Spleen (tissue), 11 donors: Measurements from ENCODE around the gene GBA3. TPM values are rescaled to one million over a fixed set of nuclear protein-coding genes. Genes with fewer than 3 reads are reported as not detected.

Source experiments
- DNase-seq: peaks from one replicate; pipeline ENCODE4 v3.0.0-alpha.2; 2020
- H3K27ac ChIP-seq, 8 donors: fragments of 200-600 bp; sonication (generic) in 7 of 8; 1 replicate in 4 of 8; 2 replicates in 4 of 8; pipeline versions ENCODE4 v1.5.0 to v1.8.0; 2016 to 2021; ENCODE audit warnings: inconsistent platforms in 4 of 8, mild to moderate bottlenecking in 4 of 8, moderate library complexity in 1 of 8
- H3K27me3 ChIP-seq, 7 donors: fragments of 200-600 bp; sonication (generic) in 6 of 7; replicated peaks in 1 of 7; 1 replicate in 4 of 7; 2 replicates in 3 of 7; pipeline versions ENCODE4 v1.5.0 to v1.8.0; 2016 to 2021; ENCODE audit warnings: inconsistent platforms in 3 of 7, mild to moderate bottlenecking in 1 of 7
- H3K36me3 ChIP-seq, 6 donors: fragments of 200-600 bp; sonication (generic) in 5 of 6; 1 replicate in 4 of 6; 2 replicates in 2 of 6; pipeline versions ENCODE4 v1.5.0 to v1.8.0; 2016 to 2021; ENCODE audit warnings: inconsistent platforms in 2 of 6
- H3K4me1 ChIP-seq, 6 donors: fragments of 200-600 bp; sonication (generic) in 5 of 6; 1 replicate in 3 of 6; 2 replicates in 3 of 6; pipeline versions ENCODE4 v1.5.0 to v1.8.0; 2016 to 2021; ENCODE audit warnings: inconsistent platforms in 3 of 6
- H3K4me3 ChIP-seq, 8 donors: fragments of 200-600 bp; sonication (generic) in 7 of 8; 1 replicate in 4 of 8; 2 replicates in 4 of 8; pipeline versions ENCODE4 v1.5.0 to v1.8.0; 2016 to 2021; ENCODE audit warnings: inconsistent platforms in 4 of 8, mild to moderate bottlenecking in 4 of 8, moderate library complexity in 2 of 8
- H3K9me3 ChIP-seq, 8 donors: fragments of 200-600 bp; sonication (generic) in 7 of 8; 1 replicate in 4 of 8; 2 replicates in 4 of 8; pipeline versions ENCODE4 v1.5.0 to v1.8.0; 2016 to 2021; ENCODE audit warnings: inconsistent platforms in 4 of 8
- CTCF ChIP-seq, 11 experiments: fragments of 200-600 bp in 7 of 11; fragments of 450-650 bp in 4 of 11; sonication (generic) in 4 of 11; IDR thresholded peaks in 8 of 11; conservative IDR thresholded peaks in 3 of 11; 1 replicate in 7 of 11; 2 replicates in 4 of 11; pipeline versions ENCODE4 v1.4.0 to v1.8.0; 2016 to 2021; ENCODE audit warnings: antibody characterized with exemption in 11 of 11, inconsistent platforms in 4 of 11, mild to moderate bottlenecking in 1 of 11
- POLR2A ChIP-seq, 3 donors: fragments of 450-650 bp; IDR thresholded peaks; one replicate each; pipeline ENCODE4 v1.5.1; 2017; ENCODE audit warnings: antibody characterized with exemption in 3 of 3, mild to moderate bottlenecking in 1 of 3
- POLR2AphosphoS5 ChIP-seq, 3 donors: sonication (generic); formaldehyde crosslinking; IDR thresholded peaks; one replicate each; pipeline ENCODE4 v1.5.1; 2017; ENCODE audit warnings: antibody characterized with exemption in 3 of 3
- WGBS, 5 donors: extraction: QIAGEN DNeasy Blood & Tissue Kit in 3 of 5; methylation state at CpG; one replicate each; pipeline versions ENCODE4 v1.1.5 to v1.1.7; 2013 to 2018; 5-methylcytosine and 5-hydroxymethylcytosine counted together
- intact Hi-C: fragments of 100-400 bp; cut with DNase I; formaldehyde crosslinking; loops from one replicate; pipeline ENCODE4 v1.15.0; 2023; ENCODE audit warnings: low total_unique reads
- polyA plus RNA-seq, 3 donors: library from polyadenylated mRNA; stranded (reverse); fragments of 200-250 nt; gene quantifications; one replicate each; pipeline ENCODE4 v1.2.1, GENCODE V29; 2013
- total RNA-seq, 7 donors: library from RNA; depleted of rRNA in 3 of 7; stranded (reverse); fragments of >200 nt in 3 of 7; fragmentation: NEBNext Ultra II Directional in 4 of 7; extraction: Animal tissue kit (Norgen Biotek cat#: 25700) in 4 of 7; gene quantifications; one replicate each; pipeline versions ENCODE4 v1.1.0 to v1.2.1, GENCODE V29; 2016 to 2021
- donor health status: healthy with polysubstance abuse.
- donor health status: DM: no; HTN: no; CAD: no; lungs with moderate emphysema.
- donor health status: DM: no; HTN: no; CAD: no.
- donor health status: Bipolar disorder and iron deficiency.
- donor health status: healthy.
- donor health status: DM: no; HTN: no; CAD: no.
- donor health status: DM: yes; HTN: yes; CAD: no.

Gene GBA3
- total and polyA plus RNA-seq, 10 donors, result 0.43 to 33.1 (median 12.9) TPM

- H3K27me3 ChIP-seq, result no peaks in the 10 kb centered on the region
- H3K27ac ChIP-seq, result peak overlapping the region in 1 of 8 donors; percentile 12
- H3K36me3 ChIP-seq, result no peaks in the 10 kb centered on the region
- DNase-seq, result no peak
- 30 to 43% (median 42%) methylated on average over 2 of the region's 2 CpGs for WGBS, 5 donors
- no peak overlapping the region for H3K4me3 ChIP-seq
- TF ChIP-seq POLR2A (IDR thresholded peaks at IDR 0.05) (no peak), POLR2AphosphoS5 (IDR thresholded peaks at IDR 0.05) (no peak), CTCF (IDR thresholded peaks at IDR 0.05 in 8 of 11, conservative IDR thresholded peaks at IDR 0.05 in 3 of 11) (no peak)
- no peaks in the 10 kb centered on the region for H3K9me3 ChIP-seq
- no peaks in the 10 kb centered on the region for H3K4me1 ChIP-seq
- intact Hi-C loops, result no loop called here
Measured at GRCh38 chr4:22850630-22851029, 157.9 kb downstream of the GBA3 start.

GRCh38 chr4:22857411-22857810, 164.7 kb downstream of the GBA3 start:
- H3K4me1 ChIP-seq, result no peaks in the 10 kb centered on the region
- H3K4me3 ChIP-seq, result no peak overlapping the region
- no peak for TF ChIP-seq POLR2A (IDR thresholded peaks at IDR 0.05)
- TF ChIP-seq POLR2AphosphoS5 (IDR thresholded peaks at IDR 0.05), result no peak
- no peak for TF ChIP-seq CTCF (IDR thresholded peaks at IDR 0.05 in 8 of 11, conservative IDR thresholded peaks at IDR 0.05 in 3 of 11)
- H3K9me3 ChIP-seq, result no peaks in the 10 kb centered on the region
- intact Hi-C loops, result no loop called here
- H3K36me3 ChIP-seq, result no peaks in the 10 kb centered on the region
- no peaks in the 10 kb centered on the region for H3K27me3 ChIP-seq
- no peak for DNase-seq
- WGBS, 5 donors, result 91 to 96% (median 92%) methylated on average over 2 of the region's 2 CpGs
- no peak overlapping the region for H3K27ac ChIP-seq

- intact Hi-C loops, result no loop called here
- DNase-seq, result no peak
- TF ChIP-seq POLR2AphosphoS5 (IDR thresholded peaks at IDR 0.05) (no peak), CTCF (IDR thresholded peaks at IDR 0.05 in 8 of 11, conservative IDR thresholded peaks at IDR 0.05 in 3 of 11) (no peak), POLR2A (IDR thresholded peaks at IDR 0.05) (no peak)
- Histone ChIP-seq H3K27ac (no peak overlapping the region), H3K4me3 (no peak overlapping the region), H3K36me3 (no peaks in the 10 kb centered on the region), H3K27me3 (no peaks in the 10 kb centered on the region), H3K4me1 (no peaks in the 10 kb centered on the region), H3K9me3 (no peaks in the 10 kb centered on the region)
- WGBS, 5 donors, result 62 to 77% (median 74%) methylated on average over 2 of the region's 2 CpGs
Measured at GRCh38 chr4:22859318-22859717, 166.6 kb downstream of the GBA3 start.

Other genes with a start within 250 kb of the GBA3 start
- 10 to 100 TPM in 1 of 7 donors, 1 to 10 TPM in 6; 4.3 to 10.6 (median 5.9) TPM for gene ADGRA3, start 176.9 kb upstream of the GBA3 start, total RNA-seq
- 1 to 10 TPM; 1.6 TPM for gene ADGRA3, start 176.9 kb upstream of the GBA3 start, polyA plus RNA-seq